Measurements from ENCODE around the gene GPR63. TPM values are rescaled to one million over a fixed set of nuclear protein-coding genes. Genes with fewer than 3 reads are reported as not detected.

The GPR63 gene
- total and polyA plus RNA-seq, 2 of the 13 experiments (the other 11 are each of a cell fraction or from before 2014, with no cell fraction given): 0.01 to 0.02 TPM

- H4K20me1 ChIP-seq (ENCODE audit: insufficient read depth, low read length): no peaks in the 10 kb centered on the region
- FAIRE-seq (no peak), ATAC-seq (no peak), DNase-seq (ENCODE audit: low spot score) (no peak)
- no peaks in the 10 kb centered on the region for H3K9me3 ChIP-seq (ENCODE audit: low read length)
- H3K4me3 ChIP-seq (replicated peaks in 1 of 3; ENCODE audit: insufficient read depth in 1 of 3, low read depth in 2 of 3, low read length in 3 of 3): no peak overlapping the region
- intact Hi-C loops (cut with micrococcal nuclease; ENCODE audit: unreplicated experiment) (no loop called here), in situ Hi-C loops (cut with HindIII; ENCODE audit: extremely low pct_ligation_motif_present, low pct_unique_long_range_greater_than_20kb) (no loop called here)
- WGBS (ENCODE audit: low lambda C conversion rate): 5% methylated on average over 2 of the region's 2 CpGs
- no peak overlapping the region for H2AFZ ChIP-seq (ENCODE audit: low read length)
- no peak overlapping the region for H3K27ac ChIP-seq (ENCODE audit: extremely low read length, insufficient read depth, low read length)
- CTCF ChIA-PET (ENCODE audit: low intra/inter-chr PET ratio, low total read pairs): no interaction called here
- no peaks in the 10 kb centered on the region for H3K36me3 ChIP-seq (replicated peaks in 1 of 2; ENCODE audit: control insufficient read depth in 1 of 2, insufficient read depth in 2 of 2, low read length in 2 of 2)
- no peak overlapping the region for H3K9ac ChIP-seq (ENCODE audit: insufficient read depth, low read depth, low read length)
- POLR2A ChIA-PET: no interaction called here
- H3K4me1 ChIP-seq (ENCODE audit: insufficient read depth, low read length): no peaks in the 10 kb centered on the region; the same call in 1 of the 2 replicates
- H3K27me3 ChIP-seq (ENCODE audit: control insufficient read depth in 1 of 2, insufficient read depth in 2 of 2, low read length in 2 of 2): peaks cover 4 to 24% of the 10 kb centered on the region in 2 experiments; a peak in 3 of 5 replicates
- BruUV-seq (replicated peaks): no TSS peak
- H3K79me2 ChIP-seq (ENCODE audit: insufficient read depth, low read length): no peaks in the 10 kb centered on the region
- no peak overlapping the region for H3K4me2 ChIP-seq (ENCODE audit: low read depth, low read length)
- TF ChIP-seq GABPA (IDR thresholded peaks at IDR 0.05; ENCODE audit: low read depth, low read length) (no peak), GABPA (CRISPR knock-in tag; IDR thresholded peaks at IDR 0.05; ENCODE audit: low read depth) (no peak), TOE1 (CRISPR knock-in tag; IDR thresholded peaks at IDR 0.05) (no peak), HNF1B (CRISPR knock-in tag; IDR thresholded peaks at IDR 0.05) (no peak), SAP130 (CRISPR knock-in tag; IDR thresholded peaks at IDR 0.05; ENCODE audit: low read depth) (no peak), STAG1 (CRISPR knock-in tag; IDR thresholded peaks at IDR 0.05) (no peak), ZNF879 (CRISPR knock-in tag; IDR thresholded peaks at IDR 0.05) (no peak), PRPF4 (IDR thresholded peaks at IDR 0.05; ENCODE audit: low read depth, low read length, poor library complexity, severe bottlenecking) (no peak), GATAD2A (CRISPR knock-in tag; IDR thresholded peaks at IDR 0.05) (no peak), YEATS4 (CRISPR knock-in tag; IDR thresholded peaks at IDR 0.05; ENCODE audit: borderline replicate concordance) (no peak), ZNF30 (CRISPR knock-in tag; IDR thresholded peaks at IDR 0.05) (no peak), ZNF234 (CRISPR knock-in tag; conservative IDR thresholded peaks at IDR 0.05) (no peak), CEBPB (IDR thresholded peaks at IDR 0.05; ENCODE audit: borderline replicate concordance, low read depth, low read length) (no peak), MYC (CRISPR knock-in tag; IDR thresholded peaks at IDR 0.05; ENCODE audit: borderline replicate concordance) (no peak)
Measured at GRCh38 chr6:96841345-96841744, 4.1 kb upstream of the GPR63 start.
